Measurements from ENCODE around the gene POLA1.

- TF ChIP-seq CTCF (conservative IDR thresholded peaks at IDR 0.05) (no peak), ZFX (IDR thresholded peaks at IDR 0.05) (no peak)
These were observed 26.3 kb downstream of the POLA1 start for GRCh38 chrX:24720036-24720435.

Measured in C4-2B (cell line).